HL-60/S4 (cell line): Measurements from ENCODE around the gene PGD.
"Not testable (repeated sequence)": the region's sequence is repeated elsewhere in the genome, so short reads cannot be mapped to it uniquely, and the experiment has no call there.

Experiments
- in situ Hi-C: fragments of 300-500 bp; cut with MboI; formaldehyde crosslinking; loops from 2 replicates; pipeline ENCODE4 v1.14.3; 2022; ENCODE audit warnings: low sequenced_read_pairs

Gene PGD

DNA sequence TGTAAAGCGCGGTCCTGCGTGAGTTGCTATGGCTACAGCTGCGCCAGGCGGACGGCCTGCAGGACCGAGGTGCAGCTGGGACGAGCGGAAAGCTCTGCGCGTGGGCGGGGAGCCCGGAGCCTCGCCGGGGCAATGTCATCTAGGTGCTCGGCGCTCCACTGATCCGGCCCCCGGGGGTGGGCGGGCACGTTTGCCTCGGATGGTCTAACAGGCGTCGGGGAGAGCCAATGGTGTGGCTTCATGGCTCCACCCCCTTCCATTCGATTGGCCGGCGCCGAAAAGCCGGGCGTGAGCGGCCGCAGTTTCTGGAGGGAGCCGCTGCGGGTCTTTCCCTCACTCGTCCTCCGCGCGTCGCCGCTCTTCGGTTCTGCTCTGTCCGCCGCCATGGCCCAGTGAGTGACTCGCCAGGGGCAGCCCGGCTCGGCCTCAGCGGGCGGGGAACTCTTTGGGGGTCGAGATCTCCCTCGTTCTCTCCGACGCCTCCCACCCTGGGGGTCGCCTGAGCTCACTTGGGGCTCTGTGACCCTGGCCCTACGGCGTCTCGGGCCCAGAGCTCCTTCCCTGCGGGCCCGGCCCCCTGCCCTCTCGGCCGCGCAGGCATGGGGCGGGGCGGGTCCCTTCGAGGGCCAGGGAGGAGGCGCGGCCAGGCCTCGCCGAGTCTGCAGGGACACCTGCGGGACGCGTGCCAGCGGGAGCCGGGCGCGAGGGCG, at the start of gene PGD:
TSS of gene PGD (plus strand) at position 331 of the 710 bp plus-strand sequence. CDS start at position 385, 54 bp downstream.
- in situ Hi-C loops, result no loop called here

DNA sequence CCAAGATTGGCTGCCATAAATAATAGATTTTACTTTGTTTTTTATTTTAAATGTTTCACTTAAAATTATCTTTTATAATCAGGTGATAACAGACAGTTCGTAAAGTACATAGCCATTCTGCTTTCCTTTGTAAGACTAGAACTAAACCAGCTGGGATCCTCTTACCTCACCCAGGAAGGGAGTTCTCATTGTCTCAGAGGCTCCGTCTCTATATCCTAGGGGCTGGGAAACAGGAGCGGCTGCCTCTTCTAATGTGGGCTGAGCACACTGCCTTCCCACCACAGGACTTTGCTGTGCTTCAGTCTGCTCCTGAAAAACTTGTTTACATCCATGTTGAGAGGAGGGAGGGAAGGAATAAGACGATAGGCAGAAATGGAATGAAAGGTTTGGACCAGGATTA, 45.6 kb upstream of the PGD start:
- in situ Hi-C loops, result no loop called here

DNA sequence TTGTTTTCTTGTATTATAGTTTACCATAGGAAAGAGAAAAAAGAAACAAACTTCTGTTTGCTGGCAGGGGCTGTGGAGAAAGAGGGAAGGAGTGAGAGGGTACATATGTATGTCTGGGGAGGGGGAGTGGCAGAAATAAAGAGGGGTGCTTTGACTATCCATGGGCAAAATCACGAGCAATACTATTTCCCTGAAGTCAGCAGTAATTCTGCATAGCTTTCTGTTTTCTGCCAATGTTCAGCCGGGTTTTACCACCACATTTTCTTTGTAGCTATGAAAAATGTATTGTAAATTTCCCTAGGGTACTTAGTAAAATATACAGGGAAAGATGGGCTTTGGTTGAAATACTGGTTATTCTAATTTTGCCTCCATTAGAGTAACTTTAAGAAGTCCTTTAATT, 45.2 kb upstream of the PGD start:
- in situ Hi-C loops, result no loop called here

DNA sequence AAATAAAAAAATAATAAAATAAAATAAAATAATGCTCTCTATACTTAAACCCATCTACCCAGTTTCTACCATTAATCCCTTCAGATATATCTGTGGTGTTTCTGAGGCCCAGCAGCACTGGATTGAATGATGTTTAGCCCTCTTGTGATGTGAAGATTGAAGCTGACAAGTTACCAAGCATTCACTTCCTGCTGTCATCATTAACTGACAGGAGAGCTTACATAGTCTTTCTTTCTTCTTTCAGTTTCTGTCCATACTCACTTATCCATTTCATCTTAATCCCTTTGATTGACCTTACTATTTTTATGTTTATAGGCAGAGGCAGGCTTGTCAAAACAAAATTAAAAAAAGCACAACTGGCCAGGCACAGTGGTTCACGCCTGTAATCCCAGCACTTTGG, 38.8 kb upstream of the PGD start:
- in situ Hi-C loops, result no loop called here

DNA sequence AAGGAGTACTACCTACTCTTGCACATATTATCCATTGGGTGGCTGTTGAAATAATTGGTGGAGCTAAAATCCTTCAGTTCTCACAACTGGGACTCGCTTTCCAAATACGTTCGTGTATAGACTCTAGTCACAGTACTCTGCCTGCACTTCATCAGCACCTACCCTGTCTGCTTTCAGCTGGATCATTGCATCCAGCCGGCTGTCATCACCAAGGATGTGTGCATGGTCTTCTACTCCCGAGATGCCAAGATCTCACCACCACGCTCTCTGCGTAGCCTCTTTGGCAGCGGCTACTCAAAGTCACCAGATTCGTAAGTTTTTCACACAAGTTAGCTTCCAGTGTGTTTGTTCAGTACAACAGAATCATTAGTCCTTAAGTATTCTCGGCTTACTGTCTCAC, 37.3 kb upstream of the PGD start:
- in situ Hi-C loops, result no loop called here

DNA sequence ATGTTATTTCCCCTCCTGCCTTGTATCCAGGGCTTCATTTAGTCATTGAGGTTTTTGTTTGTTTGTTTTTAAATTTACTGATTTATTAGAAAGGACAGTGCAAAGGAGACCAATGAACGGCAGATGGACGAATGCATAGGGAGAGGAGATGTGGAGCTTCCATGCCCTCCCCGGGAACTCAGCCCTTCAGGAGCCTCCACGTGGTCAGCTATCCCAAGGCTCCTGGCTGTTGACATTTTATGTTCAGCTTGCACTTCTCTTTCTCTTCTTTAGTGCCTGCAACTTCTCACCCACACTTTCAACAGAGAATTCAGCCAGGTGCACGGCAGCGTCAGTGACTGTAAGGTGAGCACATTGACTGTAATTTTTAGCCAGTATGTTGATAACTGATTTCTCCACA, 30.7 kb upstream of the PGD start:
- in situ Hi-C loops, result no loop called here

DNA sequence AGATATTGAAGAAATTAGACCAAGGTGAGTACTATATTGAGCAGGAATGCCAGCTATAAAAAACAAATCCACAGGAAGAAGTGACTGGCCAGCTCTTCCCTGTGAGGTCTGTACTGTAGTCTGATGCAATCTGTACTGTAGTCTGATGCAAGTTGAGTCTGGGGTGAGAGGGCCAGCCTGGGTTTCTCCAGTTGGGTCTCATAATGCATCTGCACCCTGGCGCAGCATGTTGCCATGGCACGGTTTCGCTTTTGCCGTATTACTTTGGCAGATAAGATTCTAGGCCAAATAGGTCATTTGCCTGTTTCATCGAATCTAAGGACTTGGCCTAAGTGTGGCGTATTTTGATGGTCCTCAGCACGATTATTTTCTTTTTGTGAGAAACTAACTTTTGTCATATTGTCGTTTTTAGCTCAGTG, 24.4 kb upstream of the PGD start:
- in situ Hi-C loops, result no loop called here

DNA sequence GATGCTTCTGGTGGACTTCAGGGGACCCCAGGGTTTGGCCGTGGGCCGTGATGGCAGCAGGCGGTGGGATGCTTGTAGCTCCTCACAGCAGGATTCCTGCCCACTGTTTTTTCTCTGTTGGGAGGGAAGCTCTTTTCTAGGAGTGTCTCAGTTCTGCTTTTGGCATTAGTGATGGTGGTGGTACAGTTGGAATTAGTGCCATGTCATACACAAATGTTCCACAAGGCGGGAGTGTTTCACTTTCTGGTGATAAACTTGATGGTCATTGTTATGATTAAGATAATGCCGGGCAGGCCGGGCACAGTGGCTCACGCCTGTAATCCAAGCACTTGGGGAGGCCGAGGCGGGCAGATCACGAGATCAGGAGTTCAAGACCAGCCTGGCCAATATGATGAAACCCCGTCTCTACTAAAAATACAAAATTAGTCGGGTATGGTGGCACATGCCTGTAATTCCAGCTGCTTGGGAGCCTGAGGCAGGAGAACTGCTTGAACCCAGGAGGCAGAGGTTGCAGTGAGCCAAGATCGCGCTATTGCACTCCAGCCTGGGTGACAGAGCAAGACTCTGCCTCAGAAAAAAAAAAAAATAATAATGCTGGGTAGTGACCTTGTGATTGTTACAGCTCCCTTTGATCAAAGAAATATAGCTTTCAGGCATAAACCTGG, 21.4 kb upstream of the PGD start:
- in situ Hi-C loops, result not testable (repeated sequence)

DNA sequence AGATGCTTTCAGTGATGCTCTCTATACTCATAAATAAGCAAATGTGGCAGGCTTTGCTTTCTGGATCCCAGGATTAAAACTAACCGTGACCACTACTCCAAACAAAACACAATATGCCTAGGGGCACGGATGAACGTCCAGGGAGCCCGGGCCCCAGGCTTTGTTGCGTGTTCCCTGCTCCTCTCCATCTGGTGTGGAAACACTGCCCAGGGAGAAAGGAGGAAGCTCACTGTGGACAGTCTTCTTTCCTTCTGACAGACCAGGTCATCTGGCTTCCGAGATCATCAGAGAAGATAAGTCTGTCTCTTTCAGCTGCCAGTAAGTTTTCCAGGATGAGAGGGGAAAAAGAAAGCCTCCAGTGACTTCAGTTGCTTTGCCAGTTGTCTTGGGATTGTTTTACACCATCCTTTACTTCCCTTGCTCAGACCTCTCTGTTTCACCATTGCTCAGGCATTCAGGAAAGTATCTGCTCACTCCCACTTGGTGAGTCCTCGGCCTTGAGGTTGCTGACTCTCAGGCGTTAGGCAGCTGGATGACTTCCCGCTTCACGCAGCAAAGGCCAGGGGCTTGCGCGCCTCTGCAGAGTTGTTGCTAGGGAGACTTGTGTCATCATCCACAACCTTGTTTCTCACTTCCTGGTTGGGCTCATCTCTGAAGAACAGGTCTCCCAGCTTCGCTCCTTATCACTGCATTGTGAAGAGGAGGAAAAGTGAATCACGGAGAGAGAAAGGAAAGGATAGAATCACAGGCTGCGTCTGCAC, 20.6 kb upstream of the PGD start:
- in situ Hi-C loops, result no loop called here

DNA sequence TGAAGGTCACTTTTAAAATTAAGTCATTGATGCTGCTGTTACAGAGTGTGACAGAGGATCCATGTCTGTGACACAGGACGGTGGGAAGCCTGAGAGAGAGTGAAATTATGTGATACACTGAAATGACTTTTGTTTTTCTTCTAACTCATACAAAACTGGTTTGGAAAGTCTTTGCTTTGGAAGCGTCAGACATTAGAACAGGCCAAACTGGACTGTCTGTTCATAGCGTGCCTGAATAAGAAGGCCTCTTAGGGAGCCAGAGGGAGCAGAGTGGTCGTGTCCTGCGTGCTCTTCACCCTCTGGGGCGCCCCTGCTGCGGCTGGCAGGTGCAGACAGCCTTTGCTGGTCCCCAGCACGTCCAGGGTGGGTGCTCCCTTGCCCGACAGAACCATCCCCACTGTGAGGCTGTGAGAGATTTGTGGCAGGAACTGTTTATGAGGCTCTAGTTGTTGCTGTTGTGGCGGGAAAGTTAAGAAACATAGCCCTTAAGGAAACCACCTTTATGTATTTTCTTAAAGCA, 19.7 kb upstream of the PGD start:
- in situ Hi-C loops, result no loop called here

DNA sequence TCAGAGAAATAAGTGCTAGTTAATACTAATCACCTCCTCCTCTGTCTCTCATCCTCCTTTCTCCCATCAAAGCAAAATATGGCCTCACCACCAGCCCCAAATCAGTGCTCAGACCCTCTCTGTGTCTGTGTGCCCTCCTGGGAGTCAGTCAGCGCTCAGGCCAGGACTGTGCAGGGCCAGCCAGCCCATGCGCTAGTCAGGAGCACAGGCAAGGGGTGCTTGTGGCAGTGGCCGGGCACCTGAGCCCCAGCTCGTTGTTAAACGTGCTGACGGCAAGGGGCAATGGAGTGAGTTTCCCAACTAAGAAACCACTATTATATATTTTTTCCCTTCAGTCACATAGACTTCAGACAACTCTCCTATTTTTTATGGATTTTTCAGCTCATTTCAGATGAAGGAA, 19.2 kb upstream of the PGD start:
- in situ Hi-C loops, result no loop called here

DNA sequence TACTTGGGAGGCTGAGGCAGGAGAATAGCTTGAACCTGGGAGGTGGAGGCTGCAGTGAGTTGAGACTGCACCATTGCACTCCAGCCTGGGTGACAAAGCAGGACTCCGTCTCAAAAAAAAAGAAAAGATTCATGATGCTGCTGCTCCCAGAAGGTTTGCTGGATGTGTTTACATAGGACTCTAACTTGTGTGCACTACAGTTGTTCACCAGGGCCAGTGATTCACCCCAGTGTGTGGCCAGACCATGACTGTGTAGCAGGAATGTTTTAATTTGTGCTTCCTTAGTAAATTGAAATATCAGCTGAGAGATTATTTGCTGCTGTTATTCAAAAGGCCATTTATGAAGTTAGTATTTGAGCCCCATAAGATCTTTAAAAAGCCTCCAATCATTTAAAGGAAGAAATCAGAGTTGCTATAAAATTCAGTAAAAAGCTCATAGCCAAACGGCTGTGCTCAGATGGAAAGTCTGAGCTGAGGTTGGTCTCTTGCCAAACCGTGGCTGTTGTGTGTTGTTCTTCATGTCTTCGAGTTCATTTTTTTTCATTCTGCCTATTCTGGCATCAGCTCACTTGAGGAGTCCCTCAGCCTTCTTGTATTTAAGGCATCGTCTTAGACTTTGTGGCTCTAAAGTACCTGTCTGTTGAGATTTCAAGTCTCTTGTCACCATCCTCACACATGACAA, 18.1 kb upstream of the PGD start:
- in situ Hi-C loops, result no loop called here

DNA sequence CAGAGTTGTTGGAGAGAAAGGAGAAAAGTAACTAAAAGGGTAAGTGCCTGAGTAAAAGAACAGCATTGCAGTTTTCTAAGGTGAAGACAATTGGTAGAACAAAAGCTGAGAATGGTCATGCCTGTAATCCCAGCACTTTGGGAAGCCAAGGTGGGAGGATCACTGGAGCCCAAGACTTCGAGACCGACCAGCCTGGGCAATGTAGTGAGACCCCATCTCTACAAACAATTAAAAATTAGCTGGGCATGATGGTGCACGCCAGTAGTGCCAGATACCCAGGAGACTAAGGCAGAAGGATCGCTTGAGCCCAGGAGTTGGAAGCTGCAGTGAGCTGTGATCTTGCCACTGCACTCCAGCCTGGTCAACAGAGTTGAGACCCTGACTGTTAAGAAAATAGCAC, 15.2 kb upstream of the PGD start:
- in situ Hi-C loops, result no loop called here

DNA sequence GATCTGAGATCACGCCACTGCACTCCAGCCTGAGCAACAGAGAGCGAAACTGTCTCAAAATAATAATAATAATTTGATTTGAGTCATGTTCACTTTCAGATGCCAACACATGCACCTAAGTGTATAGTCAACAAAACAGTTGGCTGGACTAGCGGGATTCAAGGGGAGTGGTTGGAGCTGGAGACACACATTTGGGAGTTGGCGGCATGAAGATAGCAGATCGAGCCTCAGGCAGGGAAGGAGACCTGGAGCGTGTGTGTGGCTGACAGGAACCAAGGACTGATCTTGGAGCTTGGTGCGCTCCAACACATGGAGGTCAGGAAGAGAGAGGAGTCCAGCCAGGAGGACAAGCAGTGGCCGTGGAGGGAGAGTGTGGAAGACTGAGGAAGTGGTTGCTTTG, 14.6 kb upstream of the PGD start:
- in situ Hi-C loops, result no loop called here

DNA sequence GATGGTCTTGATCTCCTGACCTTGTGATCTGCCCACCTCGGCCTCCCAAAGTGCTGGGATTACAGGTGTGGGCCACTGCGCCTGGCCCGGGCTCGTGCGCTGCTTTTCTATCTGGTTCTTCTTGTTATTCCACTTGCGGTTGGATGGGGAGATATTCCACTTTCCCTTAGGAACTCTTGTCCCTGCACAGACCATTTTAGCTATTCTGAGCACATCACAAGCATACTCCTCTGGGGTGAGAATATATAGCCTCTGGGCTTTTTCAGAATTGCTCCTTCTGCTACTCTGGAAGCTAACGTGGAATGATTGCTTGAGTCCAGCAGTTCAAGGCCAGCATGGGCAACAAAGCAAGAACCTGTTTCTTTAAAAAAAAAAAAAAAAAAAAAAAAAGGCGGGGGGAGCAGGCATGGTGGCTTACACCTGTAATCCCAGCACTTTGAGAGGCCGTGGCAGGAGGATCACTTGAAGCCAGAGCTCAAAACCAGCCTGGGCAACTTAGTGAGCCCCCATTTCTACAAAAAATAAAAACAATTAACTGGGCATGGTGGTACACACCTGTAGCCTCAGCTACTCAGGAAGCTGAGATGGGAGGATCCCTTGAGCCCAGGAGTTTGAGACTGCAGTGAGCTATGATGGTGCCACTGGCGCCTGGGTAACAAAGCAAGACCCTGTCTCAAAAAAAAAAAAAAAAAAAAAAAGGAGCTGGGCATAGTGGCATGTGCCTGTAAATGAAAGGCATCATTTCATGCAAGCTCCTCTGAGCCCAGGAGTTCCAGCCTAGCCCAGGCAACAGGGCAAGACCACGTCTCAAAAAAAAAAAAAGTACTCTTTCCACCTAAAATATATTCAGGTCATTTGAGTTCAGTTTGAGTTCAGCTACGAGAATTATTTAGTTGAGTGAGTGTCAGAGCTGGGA, 11.8 kb upstream of the PGD start:
- in situ Hi-C loops, result no loop called here

DNA sequence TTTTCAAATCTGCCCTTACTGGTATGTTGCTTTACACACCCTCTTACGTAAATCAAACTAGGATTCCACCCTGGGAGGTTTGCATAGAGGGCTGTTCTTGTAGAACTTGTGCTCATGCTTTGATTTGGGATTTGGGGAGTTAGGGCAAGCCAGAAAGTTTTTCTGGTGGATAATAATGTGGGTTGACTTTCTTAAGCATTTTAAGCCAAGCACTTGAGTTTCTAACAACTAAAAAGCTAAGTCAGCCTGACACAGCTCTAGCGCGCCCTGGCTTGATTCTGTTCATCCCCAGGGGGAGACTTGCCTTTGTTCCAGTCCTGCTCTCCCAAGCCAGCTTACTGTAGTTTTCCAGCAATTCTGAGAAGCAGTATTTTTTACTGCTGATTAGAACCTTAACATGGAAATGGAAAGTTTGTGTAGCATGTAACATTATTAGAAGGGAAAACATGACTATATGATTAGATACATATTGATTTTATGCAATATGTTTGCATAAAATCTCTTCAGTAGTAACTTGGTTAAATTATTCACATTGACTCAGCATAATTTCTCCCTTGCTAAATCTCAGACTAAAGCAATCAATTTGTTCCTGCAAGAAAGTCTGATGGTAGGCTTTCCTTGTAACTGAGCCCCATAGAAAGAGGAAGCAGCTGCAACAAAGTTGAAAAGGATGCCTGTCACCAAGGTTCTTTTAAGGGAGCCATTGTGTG, 11.0 kb upstream of the PGD start:
- in situ Hi-C loops, result no loop called here

DNA sequence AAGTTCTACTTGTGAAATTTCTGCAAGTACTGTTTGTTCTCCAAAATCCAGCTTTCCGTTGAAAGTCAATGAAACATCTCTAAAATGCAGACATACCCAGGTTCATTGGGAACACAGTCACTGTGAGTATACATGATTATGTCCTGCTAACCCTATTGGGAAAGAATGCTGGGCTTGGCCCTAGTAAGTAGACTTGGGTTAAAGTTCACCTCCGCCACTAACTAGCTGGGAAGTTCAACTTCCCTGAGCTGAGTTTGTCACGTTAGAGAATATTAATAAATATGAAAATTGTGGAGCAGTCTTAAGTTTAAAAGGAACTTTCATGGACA, 10.5 kb upstream of the PGD start:
- in situ Hi-C loops, result no loop called here

DNA sequence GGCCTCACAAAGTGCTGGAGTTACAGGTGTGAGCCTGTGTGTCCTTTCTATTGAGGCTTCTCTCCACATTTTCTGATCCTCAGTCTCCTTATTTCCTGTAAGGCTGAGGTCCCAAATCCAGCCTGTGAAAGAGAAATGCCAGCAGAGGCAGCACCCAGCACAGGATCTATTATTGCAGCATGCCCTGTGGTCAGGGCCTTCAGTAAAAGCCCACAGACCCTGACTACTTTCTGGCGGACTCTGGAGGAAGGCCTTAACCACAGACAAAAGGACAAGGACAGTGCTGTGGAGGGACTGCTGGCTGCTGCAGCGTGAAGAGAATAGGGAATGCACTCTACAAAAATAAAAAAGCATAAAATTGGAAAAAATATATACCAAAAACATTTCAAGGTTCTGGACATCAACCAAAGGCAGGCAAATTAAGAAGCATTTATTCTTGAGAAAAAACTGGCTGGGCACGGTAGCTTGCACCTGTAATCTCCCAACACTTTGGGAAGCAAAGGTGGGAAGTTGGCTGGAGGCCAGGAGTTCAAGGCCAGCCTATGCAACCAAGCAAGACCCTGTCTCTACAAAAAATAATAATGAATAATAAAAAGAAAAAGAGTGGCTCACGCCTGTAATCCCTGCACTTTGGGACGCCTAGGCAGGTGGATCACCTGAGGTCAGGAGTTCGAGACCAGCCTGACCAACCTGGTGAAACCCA, 9.4 kb upstream of the PGD start:
- in situ Hi-C loops, result no loop called here

DNA sequence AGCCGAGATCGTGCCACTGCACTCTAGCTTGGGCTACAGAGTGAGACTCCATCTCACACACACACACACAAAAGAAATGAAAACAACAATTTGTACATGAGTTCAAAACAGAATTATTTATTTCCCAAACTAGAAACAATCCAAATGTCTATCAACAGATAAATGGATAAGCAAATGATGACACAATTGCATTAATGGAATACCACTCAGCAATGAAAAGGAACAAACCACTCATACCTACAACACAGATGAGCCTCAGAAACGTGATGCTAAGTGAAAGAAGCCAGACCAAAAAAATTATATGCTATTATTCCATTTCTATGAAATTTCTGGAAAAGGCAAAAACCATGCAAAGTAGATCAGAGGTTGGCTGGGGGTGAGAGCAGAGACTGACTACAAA, 2.0 kb upstream of the PGD start:
- in situ Hi-C loops, result no loop called here
